GM23248 (cell line): Measurements from ENCODE around the gene MCM9.

ENCODE experiments used
- EZH2 ChIP-seq: fragments of 200-600 bp; sonication (generic); IDR thresholded peaks from 2 replicates; pipeline ENCODE4 v1.6.1; 2018; ENCODE audit warnings: antibody characterized with exemption, mild to moderate bottlenecking; ENCODE audit not compliant: insufficient read depth, poor library complexity, severe bottlenecking
- EZH2phosphoT487 ChIP-seq: fragments of 200-600 bp; sonication (generic); IDR thresholded peaks from 2 replicates; pipeline ENCODE4 v1.6.1; 2018; ENCODE audit warnings: antibody characterized with exemption, moderate library complexity, mild to moderate bottlenecking, low read depth; ENCODE audit not compliant: insufficient read depth

GRCh38 chr6:118965371-118965770 lies 30.4 kb upstream of the MCM9 start:
- no peak for TF ChIP-seq EZH2
- TF ChIP-seq EZH2phosphoT487 = no peak
